ENCODE data around the gene TXLNA.
"Not testable (repeated sequence)": the region's sequence is repeated elsewhere in the genome, so short reads cannot be mapped to it uniquely, and the experiment has no call there.

TXLNA gene

GRCh38 chr1:32151319-32151787 is 28.1 kb upstream of the TXLNA start:
- no peak overlapping the region for H3K27ac ChIP-seq
- no peaks in the 10 kb centered on the region for H3K4me1 ChIP-seq (ENCODE audit: low read depth, poor library complexity, severe bottlenecking)
- H3K4me2 ChIP-seq: no peak overlapping the region
- H3K27me3 ChIP-seq (ENCODE audit: insufficient read depth, low read depth): no peaks in the 10 kb centered on the region
- H3K9ac ChIP-seq: no peak overlapping the region
- H2AFZ ChIP-seq (ENCODE audit: low read depth): no peak overlapping the region
- no peak for TF ChIP-seq CTCF (conservative IDR thresholded peaks at IDR 0.05; ENCODE audit: low read depth, low read length)
- H3K4me3 ChIP-seq (IDR thresholded peaks at IDR 0.05; ENCODE audit: insufficient read depth, low read depth, low read length): no peak overlapping the region
- peaks cover 4% of the 10 kb centered on the region; the same call in 1 of the 2 replicates for H3K36me3 ChIP-seq (ENCODE audit: insufficient read depth)
- no peaks in the 10 kb centered on the region; the same call in none of the 2 replicates for H4K20me1 ChIP-seq (ENCODE audit: insufficient read depth)
- H3K79me2 ChIP-seq (ENCODE audit: insufficient read depth, low read depth): peaks cover 65% of the 10 kb centered on the region; the same call in 1 of the 2 replicates

- no peak for TF ChIP-seq CTCF (conservative IDR thresholded peaks at IDR 0.05; ENCODE audit: low read depth, low read length)
Observed at GRCh38 chr1:32159189-32159588, 20.3 kb upstream of the TXLNA start.

GRCh38 chr1:32163405-32163804 is 16.1 kb upstream of the TXLNA start:
- H3K4me3 ChIP-seq (IDR thresholded peaks at IDR 0.05; ENCODE audit: insufficient read depth, low read depth, low read length): no peak overlapping the region
- no peak overlapping the region for H3K9ac ChIP-seq
- H2AFZ ChIP-seq (ENCODE audit: low read depth): no peak overlapping the region
- peaks cover 2% of the 10 kb centered on the region; the same call in 1 of the 2 replicates for H3K36me3 ChIP-seq (ENCODE audit: insufficient read depth)
- no peak overlapping the region for H3K4me2 ChIP-seq
- no peak for TF ChIP-seq CTCF (conservative IDR thresholded peaks at IDR 0.05; ENCODE audit: low read depth, low read length)
- no peaks in the 10 kb centered on the region for H4K20me1 ChIP-seq (ENCODE audit: insufficient read depth)
- peaks cover 9% of the 10 kb centered on the region for H3K4me1 ChIP-seq (ENCODE audit: low read depth, poor library complexity, severe bottlenecking)
- H3K27ac ChIP-seq: no peak overlapping the region
- H3K27me3 ChIP-seq (ENCODE audit: insufficient read depth, low read depth): no peaks in the 10 kb centered on the region
- H3K79me2 ChIP-seq (ENCODE audit: insufficient read depth, low read depth): no peaks in the 10 kb centered on the region

More at GRCh38 chr1:32159189-32159588, 20.3 kb upstream of the TXLNA start:
- Histone ChIP-seq H3K4me1 (ENCODE audit: low read depth, poor library complexity, severe bottlenecking) (peaks cover 17% of the 10 kb centered on the region), H3K79me2 (ENCODE audit: insufficient read depth, low read depth) (no peaks in the 10 kb centered on the region), H3K4me2 (0 out of 2 replicates have a peak overlapping the region, but pooled peaks have one; percentile 9), H4K20me1 (ENCODE audit: insufficient read depth) (no peaks in the 10 kb centered on the region), H3K4me3 (IDR thresholded peaks at IDR 0.05; ENCODE audit: insufficient read depth, low read depth, low read length) (no peak overlapping the region), H3K27me3 (ENCODE audit: insufficient read depth, low read depth) (no peaks in the 10 kb centered on the region), H3K27ac (no peak overlapping the region), H3K9ac (no peak overlapping the region), H2AFZ (ENCODE audit: low read depth) (no peak overlapping the region), H3K36me3 (ENCODE audit: insufficient read depth) (peaks cover 5% of the 10 kb centered on the region; the same call in 1 of the 2 replicates)

DNA sequence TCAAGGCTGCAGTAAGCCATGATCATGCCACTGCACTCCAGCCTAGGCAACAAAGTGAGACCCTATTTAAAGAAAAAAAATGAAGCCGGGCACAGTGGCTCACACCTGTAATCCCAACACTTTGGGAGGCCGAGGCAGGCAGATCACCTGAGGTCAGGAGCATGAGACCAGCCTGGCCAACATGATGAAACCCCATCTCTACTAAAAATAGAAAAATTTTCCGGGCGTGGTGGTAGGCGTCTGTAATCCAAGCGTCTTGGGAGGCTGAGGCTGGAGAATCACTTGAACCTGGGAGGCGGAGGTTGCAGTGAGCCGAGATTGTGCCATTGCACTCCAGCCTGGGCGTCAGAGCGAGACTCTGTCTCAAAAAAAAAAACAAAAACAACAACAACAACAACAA is 13.8 kb upstream of the TXLNA start:
- H3K9ac ChIP-seq; H3K4me3 ChIP-seq (IDR thresholded peaks at IDR 0.05; ENCODE audit: insufficient read depth, low read depth, low read length); H3K27me3 ChIP-seq (ENCODE audit: insufficient read depth, low read depth); H3K4me2 ChIP-seq; H4K20me1 ChIP-seq (ENCODE audit: insufficient read depth); H2AFZ ChIP-seq (ENCODE audit: low read depth); H3K79me2 ChIP-seq (ENCODE audit: insufficient read depth, low read depth); H3K36me3 ChIP-seq (ENCODE audit: insufficient read depth); H3K4me1 ChIP-seq (ENCODE audit: low read depth, poor library complexity, severe bottlenecking); H3K27ac ChIP-seq: not testable (repeated sequence)

DNA sequence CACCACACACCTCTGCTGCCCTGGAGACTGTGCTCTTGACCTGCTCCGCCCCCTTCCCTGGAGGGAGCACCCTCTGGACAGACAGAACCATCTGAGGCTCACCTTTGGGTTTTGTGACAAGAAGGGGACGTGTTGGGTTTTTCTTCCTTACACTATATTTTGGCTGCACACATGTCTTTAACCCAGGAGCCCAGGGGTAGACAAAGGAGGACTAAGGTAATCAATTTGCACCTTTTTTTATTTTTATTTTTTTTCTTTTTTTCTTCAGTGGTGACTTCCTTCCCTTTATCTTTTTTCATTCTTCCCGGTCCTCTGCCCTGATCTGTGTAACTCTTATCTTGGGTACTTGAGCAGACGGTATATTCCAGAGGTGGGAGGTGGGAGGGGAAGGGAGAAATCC is 8.5 kb upstream of the TXLNA start:
- Histone ChIP-seq H3K79me2 (ENCODE audit: insufficient read depth, low read depth) (no peaks in the 10 kb centered on the region), H3K27me3 (ENCODE audit: insufficient read depth, low read depth) (no peaks in the 10 kb centered on the region), H3K27ac (no peak overlapping the region), H3K9ac (no peak overlapping the region), H3K4me2 (no peak overlapping the region), H4K20me1 (ENCODE audit: insufficient read depth) (no peaks in the 10 kb centered on the region), H3K4me3 (IDR thresholded peaks at IDR 0.05; ENCODE audit: insufficient read depth, low read depth, low read length) (no peak overlapping the region), H3K36me3 (ENCODE audit: insufficient read depth) (peaks cover 7% of the 10 kb centered on the region; the same call in 1 of the 2 replicates), H3K4me1 (ENCODE audit: low read depth, poor library complexity, severe bottlenecking) (no peaks in the 10 kb centered on the region), H2AFZ (ENCODE audit: low read depth) (no peak overlapping the region)
- no peak for TF ChIP-seq CTCF (conservative IDR thresholded peaks at IDR 0.05; ENCODE audit: low read depth, low read length)

Measured in KMS-11 (cell line).